H9 (cell line): ENCODE results near the gene NCAPH2. TPM values are rescaled to one million over a fixed set of nuclear protein-coding genes. Genes with fewer than 3 reads are reported as not detected.

Experiments used
- DNase-seq: peaks from one replicate; pipeline ENCODE4 v3.0.0-alpha.2; 2017
- H2AFZ ChIP-seq: one replicate; pipeline ENCODE4 v1.6.1; 2013; ENCODE audit warnings: mild to moderate bottlenecking, low read length, control low read depth, moderate library complexity
- H2AK5ac ChIP-seq: 2 replicates; pipeline ENCODE4 v1.6.1; 2013; ENCODE audit warnings: low read length, control low read depth, mixed read lengths; ENCODE audit not compliant: insufficient read length
- H2BK120ac ChIP-seq: one replicate; pipeline ENCODE4 v1.6.1; 2013; ENCODE audit warnings: low read depth, mild to moderate bottlenecking, low read length, control low read depth, inconsistent platforms; ENCODE audit not compliant: poor library complexity, severe bottlenecking
- H2BK12ac ChIP-seq: 2 replicates; pipeline ENCODE4 v1.6.1; 2013; ENCODE audit warnings: low read length, control low read depth, mixed read lengths, low read depth; ENCODE audit not compliant: insufficient read length
- H2BK15ac ChIP-seq: 2 replicates; pipeline ENCODE4 v1.6.1; 2013; ENCODE audit warnings: low read depth, low read length, control low read depth
- H2BK20ac ChIP-seq: one replicate; pipeline ENCODE4 v1.6.1; 2013; ENCODE audit warnings: low read depth, mild to moderate bottlenecking, low read length, control low read depth, inconsistent platforms; ENCODE audit not compliant: poor library complexity, severe bottlenecking
- H2BK5ac ChIP-seq: 2 replicates; pipeline ENCODE4 v1.6.1; 2013; ENCODE audit warnings: low read length, control low read depth, mixed read lengths; ENCODE audit not compliant: insufficient read length
- H3K14ac ChIP-seq: 2 replicates; pipeline ENCODE4 v1.6.1; 2013; ENCODE audit warnings: low read length, control low read depth; ENCODE audit not compliant: insufficient read depth
- H3K18ac ChIP-seq: 2 replicates; pipeline ENCODE4 v1.6.1; 2013; ENCODE audit warnings: low read depth, mild to moderate bottlenecking, mixed read lengths, low read length, control low read depth; ENCODE audit not compliant: insufficient read length
- H3K23ac ChIP-seq: 2 replicates; pipeline ENCODE4 v1.6.1; 2013; ENCODE audit warnings: low read length, control low read depth, mixed read lengths, low read depth; ENCODE audit not compliant: insufficient read length
- H3K23me2 ChIP-seq: 2 replicates; pipeline ENCODE4 v1.6.1; 2013; ENCODE audit warnings: low read depth, mild to moderate bottlenecking, mixed read lengths, low read length, control low read depth; ENCODE audit not compliant: insufficient read length, poor library complexity, severe bottlenecking
- H3K27ac ChIP-seq: 2 replicates; pipeline ENCODE4 v1.5.1; 2013; ENCODE audit warnings: low read length, control low read depth, mixed read lengths, low read depth; ENCODE audit not compliant: insufficient read length
- H3K27me3 ChIP-seq: 2 replicates; pipeline ENCODE4 v1.6.1; 2013; ENCODE audit warnings: low read length, control low read depth, inconsistent platforms; ENCODE audit not compliant: insufficient read depth
- H3K4ac ChIP-seq: 2 replicates; pipeline ENCODE4 v1.6.1; 2013; ENCODE audit warnings: low read depth, mild to moderate bottlenecking, control low read depth, inconsistent platforms, low read length, moderate library complexity
- H3K4me1 ChIP-seq: 2 replicates; pipeline ENCODE4 v1.6.1; 2013; ENCODE audit warnings: low read length, control low read depth, inconsistent platforms; ENCODE audit not compliant: insufficient read depth
- H3K4me2 ChIP-seq: 2 replicates; pipeline ENCODE4 v1.6.1; 2013; ENCODE audit warnings: low read length, control low read depth, mixed read lengths; ENCODE audit not compliant: insufficient read length, insufficient read depth
- H3K56ac ChIP-seq: 2 replicates; pipeline ENCODE4 v1.6.1; 2013; ENCODE audit warnings: low read depth, mild to moderate bottlenecking, mixed read lengths, low read length, control low read depth; ENCODE audit not compliant: insufficient read length
- H3K79me1 ChIP-seq: 2 replicates; pipeline ENCODE4 v1.6.1; 2013; ENCODE audit warnings: low read depth, mild to moderate bottlenecking, moderate library complexity, low read length, control low read depth, inconsistent platforms; ENCODE audit not compliant: insufficient read depth, poor library complexity, severe bottlenecking
- H3K79me2 ChIP-seq: 2 replicates; pipeline ENCODE4 v1.6.1; 2013; ENCODE audit warnings: low read length, control low read depth, inconsistent platforms; ENCODE audit not compliant: insufficient read depth
- H3K9ac ChIP-seq: 2 replicates; pipeline ENCODE4 v1.6.1; 2013; ENCODE audit warnings: low read length, control low read depth, mixed read lengths; ENCODE audit not compliant: insufficient read length; ENCODE audit errors: extremely low read depth
- H3K9me3 ChIP-seq: one replicate; pipeline ENCODE4 v1.6.1; 2013; ENCODE audit warnings: low read depth, low read length, inconsistent platforms; ENCODE audit not compliant: control insufficient read depth
- H3T11ph ChIP-seq: one replicate; pipeline ENCODE4 v1.6.1; 2013; ENCODE audit warnings: mild to moderate bottlenecking, low read length, control low read depth, inconsistent platforms
- H4K20me1 ChIP-seq: one replicate; pipeline ENCODE4 v1.6.1; 2013; ENCODE audit not compliant: control insufficient read depth, insufficient read length, insufficient read depth
- H4K5ac ChIP-seq: 2 replicates; pipeline ENCODE4 v1.6.1; 2013; ENCODE audit warnings: low read depth, mild to moderate bottlenecking, mixed read lengths, low read length, control low read depth; ENCODE audit not compliant: insufficient read length
- H4K8ac ChIP-seq: replicated peaks from 2 replicates; pipeline ENCODE4 v1.6.1; 2013; ENCODE audit warnings: low read length, control low read depth, mixed read lengths, low read depth; ENCODE audit not compliant: insufficient read length
- H4K91ac ChIP-seq: 2 replicates; pipeline ENCODE4 v1.6.1; 2013; ENCODE audit warnings: low read depth, mild to moderate bottlenecking, moderate library complexity, mixed read lengths, low read length, control low read depth; ENCODE audit not compliant: insufficient read length
- H3K27ac Mint-ChIP-seq, 3 experiments: 2 replicates in 2 of 3; 3 replicates in 1 of 3; pipeline ENCODE4 v1.8.0; 2020 to 2021; ENCODE audit warnings: mixed read lengths in 3 of 3, mild to moderate bottlenecking in 1 of 3, moderate library complexity in 1 of 3
- H3K27me3 Mint-ChIP-seq: 2 replicates; pipeline ENCODE4 v1.8.0; 2021; ENCODE audit warnings: low read depth, mild to moderate bottlenecking, moderate library complexity, mixed read lengths
- H3K36me3 Mint-ChIP-seq, 3 experiments: 2 replicates in 2 of 3; 3 replicates in 1 of 3; pipeline ENCODE4 v1.8.0; 2020 to 2021; ENCODE audit warnings: low read depth in 3 of 3, mixed read lengths in 3 of 3; ENCODE audit not compliant: insufficient read depth in 1 of 3
- H3K4me1 Mint-ChIP-seq, 2 experiments: 2 replicates each; pipeline ENCODE4 v1.8.0; 2020; ENCODE audit warnings: mixed read lengths in 2 of 2
- H3K4me3 Mint-ChIP-seq, 2 experiments: 2 replicates in 1 of 2; 3 replicates in 1 of 2; pipeline ENCODE4 v1.8.0; 2020 to 2021; ENCODE audit warnings: mild to moderate bottlenecking in 2 of 2, mixed read lengths in 2 of 2, moderate library complexity in 1 of 2
- H3K9me3 Mint-ChIP-seq, 2 experiments: 2 replicates in 1 of 2; 3 replicates in 1 of 2; pipeline ENCODE4 v1.8.0; 2020; ENCODE audit warnings: mild to moderate bottlenecking in 2 of 2, mixed read lengths in 2 of 2, moderate library complexity in 1 of 2
- WGBS: extraction: QIAGEN DNeasy Blood & Tissue Kit; methylation state at CpG from one replicate; pipeline ENCODE4 v1.1.7; 2013; ENCODE audit warnings: missing lambda C conversion rate, low lambda C conversion rate, mixed read lengths; ENCODE audit not compliant: insufficient read length; ENCODE audit errors: extremely low coverage; 5-methylcytosine and 5-hydroxymethylcytosine counted together
- total RNA-seq: library from RNA; stranded (reverse); gene quantifications from 2 replicates; pipeline ENCODE4 v1.2.1, GENCODE V29; 2021
- TF ChIP-seq, protein P1 (sequence below): fragments of 200-600 bp; sonication (generic); conservative IDR thresholded peaks from 3 replicates; pipeline ENCODE4 v1.8.0; 2021; ENCODE audit warnings: antibody characterized with exemption, mild to moderate bottlenecking

The NCAPH2 gene
- total RNA-seq, 1 experiment from 2014 or later, result 76.2 TPM

DNA sequence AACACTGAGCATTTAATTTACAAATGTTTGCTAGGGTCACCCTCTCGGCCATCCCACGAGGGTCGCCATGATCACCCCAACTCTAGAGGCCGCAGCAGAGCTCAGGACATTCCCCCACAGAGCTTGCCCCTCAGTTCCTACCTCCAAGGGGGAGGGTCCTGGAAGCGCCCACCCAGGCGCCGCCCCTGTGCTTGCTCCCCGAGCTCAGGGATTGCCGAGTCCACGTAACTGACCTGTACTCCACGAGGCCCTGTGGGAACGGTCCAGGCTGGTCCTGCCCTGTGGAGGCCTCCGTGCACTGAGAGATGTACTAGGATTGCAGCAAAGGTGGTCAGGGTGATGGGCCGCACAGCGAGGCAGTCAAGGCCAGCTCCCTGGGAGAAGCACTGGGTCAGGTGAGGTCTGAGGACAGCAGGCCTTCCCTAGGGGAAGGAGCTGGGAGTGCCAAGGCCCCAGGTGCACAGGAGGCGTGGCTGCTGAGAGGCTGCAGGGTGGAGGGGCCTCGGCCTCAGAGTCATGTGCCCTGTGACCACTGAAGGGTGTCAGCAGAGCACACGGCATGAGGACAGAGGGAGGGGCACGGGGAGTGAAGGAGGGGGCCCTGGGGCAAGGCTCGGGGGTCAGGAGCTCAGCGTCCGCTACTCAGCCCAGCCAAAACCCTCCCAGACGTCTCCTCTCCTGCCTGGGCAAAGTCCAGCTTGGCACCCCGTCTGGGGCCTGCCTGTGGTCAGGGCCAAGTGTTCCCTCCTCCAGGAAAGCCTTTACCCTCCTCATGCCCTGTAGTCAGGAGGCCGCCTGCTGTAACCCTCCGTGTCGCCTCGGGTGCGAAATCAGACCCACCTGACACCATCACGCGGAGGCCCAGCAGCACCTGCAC, 23.8 kb upstream of the NCAPH2 start:
- H3K23me2 ChIP-seq, result peaks cover 7% of the 10 kb centered on the region

More for the DNA sequence above, 23.8 kb upstream of the NCAPH2 start:
- Mint-ChIP-seq H3K4me1 (peaks cover 3 to 9% of the 10 kb centered on the region in 2 experiments; a peak in 3 of 4 replicates), H3K27me3 (peaks cover 22% of the 10 kb centered on the region), H3K4me3 (no peak overlapping the region; a peak in 1 of 5 replicates), H3K9me3 (no peaks in the 10 kb centered on the region), H3K36me3 (peaks cover 0 to 2% (median 0%) of the 10 kb centered on the region in 3 experiments; a peak in 1 of 7 replicates), H3K27ac (peak overlapping the region in 1 of 3 experiments; percentile 24; a peak in 1 of 7 replicates)
- no peak overlapping the region for H3K27ac ChIP-seq
- H3K18ac ChIP-seq, result no peak overlapping the region
- H3K4me1 ChIP-seq, result no peaks in the 10 kb centered on the region
- H3K9ac ChIP-seq, result no peak overlapping the region
- H3K14ac ChIP-seq, result no peak overlapping the region; the same call in 1 of the 2 replicates
- no peak overlapping the region for H2BK15ac ChIP-seq
- H4K91ac ChIP-seq, result no peak overlapping the region
- H4K8ac ChIP-seq, result no peak overlapping the region
- WGBS, result no CpG with 5 or more reads among the region's 31 CpGs
- H2BK12ac ChIP-seq, result no peak overlapping the region
- DNase-seq, result no peak
- no peak overlapping the region for H2BK120ac ChIP-seq
- no peaks in the 10 kb centered on the region for H3K79me1 ChIP-seq
- no peaks in the 10 kb centered on the region for H3K79me2 ChIP-seq
- H3K23ac ChIP-seq, result no peak overlapping the region
- no peaks in the 10 kb centered on the region for H3K9me3 ChIP-seq
- H3K56ac ChIP-seq, result no peak overlapping the region
- H4K5ac ChIP-seq, result no peak overlapping the region
- H3K27me3 ChIP-seq, result peaks cover 9% of the 10 kb centered on the region; the same call in 1 of the 2 replicates
- no peak overlapping the region for H3K4ac ChIP-seq
- TF ChIP-seq, protein P1, sequence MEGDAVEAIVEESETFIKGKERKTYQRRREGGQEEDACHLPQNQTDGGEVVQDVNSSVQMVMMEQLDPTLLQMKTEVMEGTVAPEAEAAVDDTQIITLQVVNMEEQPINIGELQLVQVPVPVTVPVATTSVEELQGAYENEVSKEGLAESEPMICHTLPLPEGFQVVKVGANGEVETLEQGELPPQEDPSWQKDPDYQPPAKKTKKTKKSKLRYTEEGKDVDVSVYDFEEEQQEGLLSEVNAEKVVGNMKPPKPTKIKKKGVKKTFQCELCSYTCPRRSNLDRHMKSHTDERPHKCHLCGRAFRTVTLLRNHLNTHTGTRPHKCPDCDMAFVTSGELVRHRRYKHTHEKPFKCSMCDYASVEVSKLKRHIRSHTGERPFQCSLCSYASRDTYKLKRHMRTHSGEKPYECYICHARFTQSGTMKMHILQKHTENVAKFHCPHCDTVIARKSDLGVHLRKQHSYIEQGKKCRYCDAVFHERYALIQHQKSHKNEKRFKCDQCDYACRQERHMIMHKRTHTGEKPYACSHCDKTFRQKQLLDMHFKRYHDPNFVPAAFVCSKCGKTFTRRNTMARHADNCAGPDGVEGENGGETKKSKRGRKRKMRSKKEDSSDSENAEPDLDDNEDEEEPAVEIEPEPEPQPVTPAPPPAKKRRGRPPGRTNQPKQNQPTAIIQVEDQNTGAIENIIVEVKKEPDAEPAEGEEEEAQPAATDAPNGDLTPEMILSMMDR, result no peak
- H2AK5ac ChIP-seq, result no peak overlapping the region
- no peak overlapping the region for H3T11ph ChIP-seq
- H2AFZ ChIP-seq, result no peak overlapping the region
- H3K4me2 ChIP-seq, result no peak overlapping the region
- H2BK5ac ChIP-seq, result no peak overlapping the region
- H2BK20ac ChIP-seq, result no peak overlapping the region
- no peaks in the 10 kb centered on the region for H4K20me1 ChIP-seq
